HepG2 (cell line): Measurements from ENCODE around the gene UBL7.

Experiments used
- CBX1 ChIP-seq: IDR thresholded peaks from one replicate; pipeline ENCODE4 v1.6.1; 2016; ENCODE audit warnings: antibody characterized with exemption, low read depth
- EP300 ChIP-seq, 3 experiments: sonication (generic) in 1 of 3; formaldehyde crosslinking in 1 of 3; IDR thresholded peaks; 2 replicates each; pipeline versions ENCODE4 v1.5.1 to v1.6.1; 2011 to 2020; ENCODE audit warnings: low read depth in 2 of 3, low read length in 2 of 3, borderline replicate concordance in 1 of 3, improper control_type of control experiment in 1 of 3, mild to moderate bottlenecking in 1 of 3, missing genetic modification reagents in 1 of 3, moderate library complexity in 1 of 3
- HNRNPLL ChIP-seq: fragments of 200-400 bp; formaldehyde crosslinking; IDR thresholded peaks from 2 replicates; pipeline ENCODE4 v1.6.1; 2017; ENCODE audit warnings: mild to moderate bottlenecking, low read depth, low read length; ENCODE audit not compliant: poor library complexity, severe bottlenecking
- IRX3 ChIP-seq: sonication (generic); formaldehyde crosslinking; IDR thresholded peaks from 2 replicates; pipeline ENCODE4 v1.8.1; 2023; ENCODE audit warnings: mild to moderate bottlenecking, low read depth, missing genetic modification reagents, borderline replicate concordance
- JDP2 ChIP-seq: sonication (generic); formaldehyde crosslinking; IDR thresholded peaks from 2 replicates; pipeline ENCODE4 v1.8.1; 2022; ENCODE audit warnings: missing genetic modification reagents, borderline replicate concordance
- MEIS1 ChIP-seq: sonication (generic); formaldehyde crosslinking; IDR thresholded peaks from 2 replicates; pipeline ENCODE4 v1.9.0; 2021; ENCODE audit warnings: mild to moderate bottlenecking, missing genetic modification reagents, moderate library complexity, borderline replicate concordance
- PAX8 ChIP-seq: sonication (generic); formaldehyde crosslinking; IDR thresholded peaks from 2 replicates; pipeline ENCODE4 v1.8.0; 2022; ENCODE audit warnings: mild to moderate bottlenecking, missing genetic modification reagents, borderline replicate concordance
- POLR2A ChIP-seq, 2 experiments: IDR thresholded peaks; 2 replicates each; pipeline ENCODE4 v1.6.1; 2011; ENCODE audit warnings: low read depth in 2 of 2, low read length in 2 of 2, mild to moderate bottlenecking in 1 of 2, moderate library complexity in 1 of 2; ENCODE audit not compliant: insufficient read depth in 1 of 2
- POLR2AphosphoS5 ChIP-seq: IDR thresholded peaks from 2 replicates; pipeline ENCODE4 v1.6.1; 2012; ENCODE audit warnings: low read depth, low read length
- ZNF703 ChIP-seq: sonication (generic); formaldehyde crosslinking; IDR thresholded peaks from 2 replicates; pipeline ENCODE4 v1.5.1; 2020; ENCODE audit warnings: missing genetic modification reagents, mild to moderate bottlenecking, moderate library complexity, borderline replicate concordance
- TF ChIP-seq, protein P1 (sequence below): sonication (generic); formaldehyde crosslinking; IDR thresholded peaks from 2 replicates; pipeline ENCODE4 v1.4.0; 2020; ENCODE audit warnings: low read depth, missing genetic modification reagents
- TF ChIP-seq, protein P2 (sequence below): sonication (generic); formaldehyde crosslinking; IDR thresholded peaks from 2 replicates; pipeline ENCODE4 v1.8.1; 2022; ENCODE audit warnings: mild to moderate bottlenecking, missing genetic modification reagents
- TF ChIP-seq, protein P3 (sequence below): sonication (generic); formaldehyde crosslinking; IDR thresholded peaks from 2 replicates; pipeline ENCODE4 v1.4.0; 2020; ENCODE audit warnings: mild to moderate bottlenecking, missing genetic modification reagents

DNA sequence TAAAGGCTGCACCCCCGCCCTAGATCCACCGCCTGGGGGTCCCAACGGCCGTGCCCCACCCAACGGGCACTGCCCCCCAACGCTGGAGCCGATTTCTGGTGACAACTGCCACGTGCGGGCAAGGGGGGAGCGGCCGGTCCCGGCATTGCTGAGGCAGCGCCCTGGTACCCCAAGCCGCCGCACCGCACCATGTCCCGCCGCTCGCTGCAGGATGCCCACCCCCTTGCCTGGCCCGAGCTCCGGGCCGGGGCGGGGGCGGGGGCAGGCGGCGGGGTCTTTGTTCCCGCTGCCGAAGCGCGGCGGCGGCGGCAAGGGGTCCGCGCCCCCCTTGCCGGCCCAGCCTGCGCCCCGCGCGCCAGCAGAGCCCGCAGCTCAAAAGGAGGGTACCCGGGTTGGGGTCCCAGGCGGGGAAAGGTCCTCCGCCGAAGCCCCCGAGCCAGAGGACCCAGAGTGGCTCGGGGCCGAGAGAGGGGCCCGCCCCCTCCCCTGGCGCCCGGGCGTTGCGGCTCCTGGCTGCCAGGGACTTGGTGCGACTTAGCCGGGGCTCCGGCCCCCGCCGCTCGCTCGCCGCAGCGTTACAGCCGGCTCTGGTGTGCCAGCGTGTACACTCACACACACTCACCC lies 27.9 kb downstream of the UBL7 start:
- TF ChIP-seq MEIS1 = no peak
- no peak for TF ChIP-seq IRX3 (CRISPR knock-in tag)
- TF ChIP-seq, protein P1, sequence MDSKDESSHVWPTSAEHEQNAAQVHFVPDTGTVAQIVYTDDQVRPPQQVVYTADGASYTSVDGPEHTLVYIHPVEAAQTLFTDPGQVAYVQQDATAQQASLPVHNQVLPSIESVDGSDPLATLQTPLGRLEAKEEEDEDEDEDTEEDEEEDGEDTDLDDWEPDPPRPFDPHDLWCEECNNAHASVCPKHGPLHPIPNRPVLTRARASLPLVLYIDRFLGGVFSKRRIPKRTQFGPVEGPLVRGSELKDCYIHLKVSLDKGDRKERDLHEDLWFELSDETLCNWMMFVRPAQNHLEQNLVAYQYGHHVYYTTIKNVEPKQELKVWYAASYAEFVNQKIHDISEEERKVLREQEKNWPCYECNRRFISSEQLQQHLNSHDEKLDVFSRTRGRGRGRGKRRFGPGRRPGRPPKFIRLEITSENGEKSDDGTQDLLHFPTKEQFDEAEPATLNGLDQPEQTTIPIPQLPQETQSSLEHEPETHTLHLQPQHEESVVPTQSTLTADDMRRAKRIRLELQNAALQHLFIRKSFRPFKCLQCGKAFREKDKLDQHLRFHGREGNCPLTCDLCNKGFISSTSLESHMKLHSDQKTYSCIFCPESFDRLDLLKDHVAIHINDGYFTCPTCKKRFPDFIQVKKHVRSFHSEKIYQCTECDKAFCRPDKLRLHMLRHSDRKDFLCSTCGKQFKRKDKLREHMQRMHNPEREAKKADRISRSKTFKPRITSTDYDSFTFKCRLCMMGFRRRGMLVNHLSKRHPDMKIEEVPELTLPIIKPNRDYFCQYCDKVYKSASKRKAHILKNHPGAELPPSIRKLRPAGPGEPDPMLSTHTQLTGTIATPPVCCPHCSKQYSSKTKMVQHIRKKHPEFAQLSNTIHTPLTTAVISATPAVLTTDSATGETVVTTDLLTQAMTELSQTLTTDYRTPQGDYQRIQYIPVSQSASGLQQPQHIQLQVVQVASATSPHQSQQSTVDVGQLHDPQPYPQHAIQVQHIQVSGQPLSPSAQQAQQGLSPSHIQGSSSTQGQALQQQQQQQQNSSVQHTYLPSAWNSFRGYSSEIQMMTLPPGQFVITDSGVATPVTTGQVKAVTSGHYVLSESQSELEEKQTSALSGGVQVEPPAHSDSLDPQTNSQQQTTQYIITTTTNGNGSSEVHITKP (CRISPR knock-in tag) = no peak
- TF ChIP-seq PAX8 (CRISPR knock-in tag) = no peak
- no peak for TF ChIP-seq CBX1
- TF ChIP-seq POLR2A (IDR thresholded peaks at IDR 0.05; ENCODE audit: insufficient read depth in 1 of 2, low read depth in 2 of 2, low read length in 2 of 2) = no peak
- TF ChIP-seq EP300 (IDR thresholded peaks at IDR 0.05; ENCODE audit: low read depth in 2 of 2, low read length in 2 of 2) = no peak
- no peak for TF ChIP-seq EP300 (CRISPR knock-in tag; IDR thresholded peaks at IDR 0.05; ENCODE audit: borderline replicate concordance)
- TF ChIP-seq, protein P2, sequence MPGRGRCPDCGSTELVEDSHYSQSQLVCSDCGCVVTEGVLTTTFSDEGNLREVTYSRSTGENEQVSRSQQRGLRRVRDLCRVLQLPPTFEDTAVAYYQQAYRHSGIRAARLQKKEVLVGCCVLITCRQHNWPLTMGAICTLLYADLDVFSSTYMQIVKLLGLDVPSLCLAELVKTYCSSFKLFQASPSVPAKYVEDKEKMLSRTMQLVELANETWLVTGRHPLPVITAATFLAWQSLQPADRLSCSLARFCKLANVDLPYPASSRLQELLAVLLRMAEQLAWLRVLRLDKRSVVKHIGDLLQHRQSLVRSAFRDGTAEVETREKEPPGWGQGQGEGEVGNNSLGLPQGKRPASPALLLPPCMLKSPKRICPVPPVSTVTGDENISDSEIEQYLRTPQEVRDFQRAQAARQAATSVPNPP = no peak
- TF ChIP-seq, protein P3, sequence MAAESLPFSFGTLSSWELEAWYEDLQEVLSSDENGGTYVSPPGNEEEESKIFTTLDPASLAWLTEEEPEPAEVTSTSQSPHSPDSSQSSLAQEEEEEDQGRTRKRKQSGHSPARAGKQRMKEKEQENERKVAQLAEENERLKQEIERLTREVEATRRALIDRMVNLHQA (CRISPR knock-in tag) = no peak
- no peak for TF ChIP-seq JDP2 (CRISPR knock-in tag)
- TF ChIP-seq ZNF703 = no peak
- TF ChIP-seq HNRNPLL = no peak
- no peak for TF ChIP-seq POLR2AphosphoS5
